ENCODE measurements around the gene ALPK3. TPM values are rescaled to one million over a fixed set of nuclear protein-coding genes. Genes with fewer than 3 reads are reported as not detected.

The ALPK3 gene
- total RNA-seq, 2 donors from 2014 or later, result 0.46 TPM

- Mint-ChIP-seq H3K27me3 (ENCODE audit: low read depth) (no peaks in the 10 kb centered on the region), H3K4me1 (ENCODE audit: low read depth) (no peaks in the 10 kb centered on the region), H3K9me3 (no peaks in the 10 kb centered on the region), H3K36me3 (ENCODE audit: insufficient read depth in 2 of 2) (no peaks in the 10 kb centered on the region), H3K4me3 (no peak overlapping the region), H3K27ac (no peak overlapping the region)
- DNase-seq, result no peak
- no peak for ATAC-seq (replicated peaks in 1 of 2)
These were observed 62.1 kb downstream of the ALPK3 start for GRCh38 chr15:84879088-84879780.

GRCh38 chr15:84880007-84880406, 62.9 kb downstream of the ALPK3 start:
- Mint-ChIP-seq H3K27ac (no peak overlapping the region), H3K9me3 (no peaks in the 10 kb centered on the region)

GRCh38 chr15:84880822-84881519, 63.8 kb downstream of the ALPK3 start:
- Mint-ChIP-seq H3K27ac (no peak overlapping the region), H3K4me1 (ENCODE audit: low read depth) (no peaks in the 10 kb centered on the region), H3K9me3 (no peaks in the 10 kb centered on the region), H3K27me3 (ENCODE audit: low read depth) (no peaks in the 10 kb centered on the region), H3K4me3 (no peak overlapping the region), H3K36me3 (ENCODE audit: insufficient read depth in 2 of 2) (no peaks in the 10 kb centered on the region)
- DNase-seq (no peak), ATAC-seq (replicated peaks in 1 of 2) (no peak)

More at GRCh38 chr15:84880007-84880406, 62.9 kb downstream of the ALPK3 start:
- Mint-ChIP-seq H3K4me1 (ENCODE audit: low read depth) (no peaks in the 10 kb centered on the region), H3K4me3 (no peak overlapping the region), H3K36me3 (ENCODE audit: insufficient read depth in 2 of 2) (no peaks in the 10 kb centered on the region), H3K27me3 (ENCODE audit: low read depth) (no peaks in the 10 kb centered on the region)
- DNase-seq, result no peak
- no peak for ATAC-seq (replicated peaks in 1 of 2)

- Mint-ChIP-seq H3K36me3 (ENCODE audit: insufficient read depth in 2 of 2) (no peaks in the 10 kb centered on the region), H3K4me3 (no peak overlapping the region), H3K9me3 (no peaks in the 10 kb centered on the region), H3K27me3 (ENCODE audit: low read depth) (no peaks in the 10 kb centered on the region), H3K4me1 (ENCODE audit: low read depth) (no peaks in the 10 kb centered on the region), H3K27ac (no peak overlapping the region)
- DNase-seq, result no peak
- ATAC-seq (replicated peaks in 1 of 2), result no peak
These were observed 64.3 kb downstream of the ALPK3 start for GRCh38 chr15:84881520-84881830.

- ATAC-seq (replicated peaks in 1 of 2) (no peak), DNase-seq (no peak)
- H3K27ac Mint-ChIP-seq, result no peak overlapping the region
- no peaks in the 10 kb centered on the region for H3K4me1 Mint-ChIP-seq (ENCODE audit: low read depth)
- no peak overlapping the region for H3K4me3 Mint-ChIP-seq
- no peaks in the 10 kb centered on the region for H3K27me3 Mint-ChIP-seq (ENCODE audit: low read depth)
- no peaks in the 10 kb centered on the region for H3K9me3 Mint-ChIP-seq
- no peaks in the 10 kb centered on the region for H3K36me3 Mint-ChIP-seq (ENCODE audit: insufficient read depth in 2 of 2)
These were observed 66.3 kb downstream of the ALPK3 start for GRCh38 chr15:84883466-84883865.

- H3K4me1 Mint-ChIP-seq (ENCODE audit: low read depth), result no peaks in the 10 kb centered on the region
- no peaks in the 10 kb centered on the region for H3K9me3 Mint-ChIP-seq
- no peak within 1 kb of the TSS for H3K27ac Mint-ChIP-seq
- ATAC-seq (replicated peaks in 1 of 2) (no peak), DNase-seq (no peak)
- no peaks in the 10 kb centered on the region for H3K27me3 Mint-ChIP-seq (ENCODE audit: low read depth)
- no peaks in the 10 kb centered on the region for H3K36me3 Mint-ChIP-seq (ENCODE audit: insufficient read depth in 2 of 2)
- no peak within 1 kb of the TSS for H3K4me3 Mint-ChIP-seq
These were observed 67.0 kb downstream of the ALPK3 start, which contains the start of gene SLC28A1 for GRCh38 chr15:84883916-84884781. SLC28A1 (plus strand) TSS chr15:84884662; CDS start chr15:84887761, 3,099 bp downstream.

GRCh38 chr15:84885801-84886200, 68.6 kb downstream of the ALPK3 start:
- Mint-ChIP-seq H3K9me3 (no peaks in the 10 kb centered on the region), H3K27ac (no peak overlapping the region), H3K36me3 (ENCODE audit: insufficient read depth in 2 of 2) (no peaks in the 10 kb centered on the region), H3K27me3 (ENCODE audit: low read depth) (peaks cover 4% of the 10 kb centered on the region), H3K4me3 (no peak overlapping the region), H3K4me1 (ENCODE audit: low read depth) (no peaks in the 10 kb centered on the region)
- DNase-seq (no peak), ATAC-seq (replicated peaks in 1 of 2) (no peak)

GRCh38 chr15:84886211-84886983, 69.2 kb downstream of the ALPK3 start:
- Mint-ChIP-seq H3K4me1 (ENCODE audit: low read depth) (no peaks in the 10 kb centered on the region), H3K27ac (no peak overlapping the region), H3K4me3 (no peak overlapping the region), H3K9me3 (no peaks in the 10 kb centered on the region), H3K27me3 (ENCODE audit: low read depth) (peaks cover 10% of the 10 kb centered on the region), H3K36me3 (ENCODE audit: insufficient read depth in 2 of 2) (no peaks in the 10 kb centered on the region)
- no peak for ATAC-seq (replicated peaks in 1 of 2)
- no peak for DNase-seq

GRCh38 chr15:84886984-84887299, 69.8 kb downstream of the ALPK3 start:
- Mint-ChIP-seq H3K36me3 (ENCODE audit: insufficient read depth in 2 of 2) (no peaks in the 10 kb centered on the region), H3K4me1 (ENCODE audit: low read depth) (no peaks in the 10 kb centered on the region), H3K4me3 (no peak overlapping the region), H3K27me3 (ENCODE audit: low read depth) (peaks cover 13% of the 10 kb centered on the region), H3K27ac (no peak overlapping the region), H3K9me3 (no peaks in the 10 kb centered on the region)
- ATAC-seq (replicated peaks in 1 of 2), result no peak
- no peak for DNase-seq

- H3K27ac Mint-ChIP-seq, result no peak overlapping the region
- peaks cover 13% of the 10 kb centered on the region for H3K27me3 Mint-ChIP-seq (ENCODE audit: low read depth)
- ATAC-seq (replicated peaks in 1 of 2), result no peak
- H3K4me3 Mint-ChIP-seq, result no peak overlapping the region
- H3K36me3 Mint-ChIP-seq (ENCODE audit: insufficient read depth in 2 of 2), result no peaks in the 10 kb centered on the region
- H3K9me3 Mint-ChIP-seq, result no peaks in the 10 kb centered on the region
- H3K4me1 Mint-ChIP-seq (ENCODE audit: low read depth), result no peaks in the 10 kb centered on the region
- no peak for DNase-seq
These were observed 70.8 kb downstream of the ALPK3 start for GRCh38 chr15:84887938-84888337.

GRCh38 chr15:84888639-84889038, 71.5 kb downstream of the ALPK3 start:
- no peak for ATAC-seq (replicated peaks in 1 of 2)
- DNase-seq, result no peak
- H3K27ac Mint-ChIP-seq, result no peak overlapping the region
- no peaks in the 10 kb centered on the region for H3K36me3 Mint-ChIP-seq (ENCODE audit: insufficient read depth in 2 of 2)
- H3K27me3 Mint-ChIP-seq (ENCODE audit: low read depth), result peaks cover 13% of the 10 kb centered on the region
- H3K4me1 Mint-ChIP-seq (ENCODE audit: low read depth), result no peaks in the 10 kb centered on the region
- H3K4me3 Mint-ChIP-seq, result no peak overlapping the region
- H3K9me3 Mint-ChIP-seq, result no peaks in the 10 kb centered on the region

- Mint-ChIP-seq H3K27me3 (ENCODE audit: low read depth) (peaks cover 13% of the 10 kb centered on the region), H3K9me3 (no peaks in the 10 kb centered on the region), H3K27ac (no peak overlapping the region), H3K4me3 (no peak overlapping the region), H3K36me3 (ENCODE audit: insufficient read depth in 2 of 2) (no peaks in the 10 kb centered on the region), H3K4me1 (ENCODE audit: low read depth) (no peaks in the 10 kb centered on the region)
- ATAC-seq (replicated peaks in 1 of 2) (no peak), DNase-seq (no peak)
These were observed 72.3 kb downstream of the ALPK3 start for GRCh38 chr15:84889313-84889990.
